ENCODE results near the gene CD47.

Gene CD47

DNA sequence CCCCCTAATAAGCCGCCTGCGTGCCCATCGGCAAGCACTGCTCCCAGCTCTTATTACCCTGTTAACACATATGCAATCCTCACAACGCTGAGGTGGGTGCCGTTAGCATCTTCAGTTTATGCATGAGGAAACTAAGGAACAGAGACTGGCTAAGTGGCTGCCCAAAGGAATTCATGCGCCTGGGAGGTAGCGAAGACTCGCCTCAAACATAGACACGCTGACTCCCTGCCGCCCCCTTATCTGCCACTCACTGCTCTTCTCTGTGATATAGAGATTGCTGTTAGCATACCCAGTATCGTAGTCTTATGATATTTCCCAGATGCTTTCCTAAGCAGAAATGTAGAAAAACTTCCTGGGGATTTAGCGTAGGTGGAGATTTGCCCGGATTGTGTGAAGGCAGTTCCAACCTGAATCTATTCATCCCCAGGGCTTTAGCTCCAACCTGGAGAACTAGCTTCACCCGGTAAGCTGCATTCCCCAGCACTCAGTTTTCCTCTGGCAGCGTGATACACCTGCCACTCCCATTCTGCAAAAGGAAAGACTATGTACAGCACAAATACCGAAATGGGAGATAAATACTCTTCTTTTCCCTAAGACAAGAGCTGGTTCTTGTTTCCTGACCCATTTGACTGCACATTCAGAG lies 23.7 kb upstream of the CD47 start:
- FAIRE-seq: no peak

DNA sequence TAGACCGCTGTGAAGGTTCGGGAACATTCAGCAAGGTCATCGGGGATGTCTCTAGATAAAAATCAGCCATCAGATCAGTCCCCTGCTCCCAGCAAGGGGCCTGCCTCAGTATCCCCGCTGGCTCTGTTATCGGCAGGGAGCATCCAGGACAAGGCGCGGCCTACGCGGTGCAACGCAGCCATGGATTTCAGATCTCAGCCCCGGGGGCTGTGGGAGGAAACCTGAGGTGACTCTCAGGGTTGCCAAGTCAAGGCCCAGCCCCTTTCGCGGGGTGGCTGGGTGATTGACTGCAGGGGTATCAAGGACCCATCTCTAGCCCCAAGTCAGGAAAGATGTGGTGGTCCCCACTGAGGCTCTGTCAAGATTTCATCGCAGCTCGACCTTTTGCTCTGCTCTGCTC lies 23.1 kb upstream of the CD47 start:
- FAIRE-seq: no peak

DNA sequence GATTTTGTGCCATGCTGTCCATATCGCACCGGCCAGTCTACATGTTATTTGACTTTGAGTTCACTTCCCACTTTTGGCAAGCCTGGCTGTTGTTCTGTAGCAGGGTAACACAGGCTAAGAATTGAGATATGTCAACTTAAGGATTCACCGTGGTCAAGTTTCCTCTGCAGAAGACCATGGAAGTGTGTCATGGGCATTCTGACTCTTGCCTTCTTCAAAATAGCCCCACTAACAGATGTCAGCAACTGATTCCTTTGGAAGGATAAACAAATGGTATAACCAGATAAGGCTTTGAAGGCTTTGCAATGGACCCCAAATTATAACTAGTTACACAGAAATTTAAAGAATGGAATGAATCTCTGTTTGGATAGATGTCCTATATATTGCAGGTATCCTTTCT lies 20.1 kb upstream of the CD47 start:
- no peak for FAIRE-seq

DNA sequence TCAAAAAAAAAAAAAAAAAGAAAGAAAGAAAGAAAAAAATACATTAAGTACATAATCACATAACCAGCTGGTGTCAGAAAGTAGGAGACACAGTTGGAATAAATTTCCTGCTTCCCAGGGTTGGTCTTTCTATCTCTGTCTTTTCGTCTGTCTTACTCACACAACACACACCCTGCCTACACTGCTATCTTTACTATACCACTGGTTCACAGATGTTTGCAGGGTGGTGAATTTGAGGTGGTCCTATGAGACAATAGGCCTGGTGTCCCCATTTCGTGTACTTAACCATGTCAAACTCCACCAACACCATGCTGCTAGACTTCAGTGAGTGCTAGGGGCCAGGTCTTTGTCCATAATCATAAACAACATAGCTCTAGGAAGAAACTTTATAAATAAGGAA lies 17.6 kb upstream of the CD47 start:
- FAIRE-seq: no peak

DNA sequence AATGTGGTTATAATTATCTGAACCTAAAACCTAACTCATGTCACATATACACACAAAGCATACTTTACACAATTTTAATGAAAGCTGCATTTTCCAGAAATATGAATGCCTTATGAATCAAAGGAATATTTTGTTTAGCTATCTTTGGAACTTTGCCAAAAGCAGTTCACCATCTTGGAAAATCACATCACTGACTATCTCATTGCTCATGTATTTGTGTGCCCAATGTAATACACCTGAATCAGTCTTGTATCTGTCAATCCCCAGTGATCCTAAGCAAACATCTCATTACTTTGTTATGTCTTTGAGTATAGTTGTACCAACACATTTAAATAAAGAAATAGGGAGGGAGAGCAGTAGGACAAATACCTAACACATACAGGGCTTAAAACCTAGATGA lies 15.6 kb upstream of the CD47 start:
- FAIRE-seq: no peak

- FAIRE-seq: no peak
Measured at GRCh38 chr3:108106031-108106430, 15.2 kb upstream of the CD47 start.

GRCh38 chr3:108103886-108104797 lies 13.3 kb upstream of the CD47 start:
- no peak for FAIRE-seq

- no peak for FAIRE-seq
Measured at GRCh38 chr3:108103040-108103751, 12.4 kb upstream of the CD47 start.

DNA sequence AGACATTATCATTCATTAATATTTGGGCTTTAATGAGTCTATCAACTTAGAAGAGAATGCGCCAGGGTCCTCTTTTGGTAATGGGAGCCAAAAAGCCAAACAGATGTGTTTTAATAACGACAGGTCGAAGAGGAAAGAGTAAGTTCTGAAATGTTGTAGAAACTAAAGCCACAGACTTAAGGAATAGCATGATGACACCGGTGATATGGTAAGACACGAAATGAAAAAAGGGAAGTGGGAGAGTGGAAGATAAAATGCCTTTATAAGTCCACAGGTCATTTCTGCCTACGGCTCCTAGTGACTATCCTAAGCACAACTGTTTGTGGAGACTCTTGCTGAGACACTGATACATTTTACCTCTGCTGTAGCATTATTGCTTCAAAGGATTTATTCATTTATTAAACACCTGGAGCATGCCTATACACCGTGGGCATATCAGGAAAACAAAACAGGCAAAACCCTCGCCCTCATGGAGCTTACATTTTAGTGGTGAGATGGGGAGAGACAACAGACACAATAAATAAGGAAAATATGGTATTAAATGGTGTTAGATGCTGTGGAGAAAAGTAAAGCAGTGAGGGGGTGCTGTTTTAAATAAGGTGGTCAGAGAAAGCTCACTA lies 11.7 kb upstream of the CD47 start:
- FAIRE-seq: no peak

GRCh38 chr3:108100906-108101660 lies 10.3 kb upstream of the CD47 start:
- no peak for FAIRE-seq

GRCh38 chr3:108099679-108100428 lies 9.0 kb upstream of the CD47 start:
- FAIRE-seq: no peak

DNA sequence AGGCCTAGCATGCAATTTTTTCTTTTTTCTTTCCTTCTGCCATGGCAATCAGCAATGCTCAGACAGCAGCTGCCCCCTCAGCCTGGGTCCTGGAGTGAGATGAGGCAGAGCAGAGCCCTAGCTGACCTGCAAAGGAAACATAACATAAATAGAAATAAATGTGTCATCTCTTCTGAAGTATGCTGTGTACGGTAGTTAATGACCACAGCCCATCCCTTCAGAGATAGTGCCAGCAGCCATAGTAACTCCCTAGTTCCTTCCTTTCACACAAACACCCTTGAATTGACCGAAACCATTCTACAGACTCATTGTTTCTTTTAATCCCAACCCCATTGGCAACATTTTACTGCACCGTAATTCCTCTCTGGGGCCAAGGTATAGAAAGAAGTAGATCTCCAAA lies 8.4 kb upstream of the CD47 start:
- no peak for FAIRE-seq

DNA sequence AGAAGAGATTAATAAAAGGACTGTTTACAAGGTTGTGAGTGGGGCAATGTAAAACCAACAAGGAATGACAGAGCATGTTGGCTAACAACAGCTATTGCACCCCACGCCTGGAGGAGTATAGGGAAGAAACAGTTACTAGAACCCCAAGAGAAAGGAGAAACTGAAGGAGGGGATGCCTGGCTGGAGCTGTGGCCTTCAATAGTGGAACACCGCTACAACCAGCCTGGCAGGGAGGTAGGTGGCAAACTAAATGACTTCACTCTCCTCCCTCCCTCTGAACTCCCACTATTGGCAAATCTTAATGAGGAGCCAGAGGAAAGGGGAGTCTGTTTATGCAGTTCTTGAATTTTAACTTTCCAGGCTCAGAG lies 7.2 kb upstream of the CD47 start:
- FAIRE-seq: no peak

DNA sequence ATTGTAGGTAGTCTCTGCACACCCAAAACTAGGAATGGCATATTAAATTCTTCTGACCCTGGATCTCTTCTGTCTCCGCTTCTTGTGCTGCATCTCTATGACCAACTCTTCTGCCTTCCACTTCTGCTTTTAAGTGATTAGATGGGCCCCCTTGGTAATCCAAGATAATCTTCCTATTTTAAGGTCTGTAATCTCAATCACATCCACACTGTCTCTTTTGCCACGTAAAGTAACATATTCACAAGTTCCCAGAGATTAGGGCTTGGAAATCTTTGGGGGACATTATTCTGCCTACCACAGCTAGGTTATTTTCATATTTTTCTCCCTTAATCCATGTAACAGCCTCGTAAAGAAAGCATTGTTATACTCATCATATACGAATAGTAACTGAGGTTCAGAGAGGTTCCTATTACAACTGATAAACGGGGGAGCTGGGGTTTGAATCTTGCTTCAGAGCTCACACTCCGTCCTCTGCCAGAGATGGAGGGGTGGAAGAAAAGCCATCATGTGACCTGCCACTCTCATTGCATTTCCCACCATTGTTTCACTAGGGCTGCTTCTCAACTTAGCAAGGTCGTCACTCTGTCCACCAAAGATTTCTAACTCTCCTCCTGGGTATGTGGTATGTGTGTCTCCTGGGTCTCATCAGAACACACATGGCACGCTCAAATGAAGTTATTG lies 6.6 kb upstream of the CD47 start:
- FAIRE-seq: no peak

- FAIRE-seq: no peak
Measured at GRCh38 chr3:108096532-108097321, 5.9 kb upstream of the CD47 start.

GRCh38 chr3:108093616-108094015 lies 2.8 kb upstream of the CD47 start:
- no peak for FAIRE-seq

DNA sequence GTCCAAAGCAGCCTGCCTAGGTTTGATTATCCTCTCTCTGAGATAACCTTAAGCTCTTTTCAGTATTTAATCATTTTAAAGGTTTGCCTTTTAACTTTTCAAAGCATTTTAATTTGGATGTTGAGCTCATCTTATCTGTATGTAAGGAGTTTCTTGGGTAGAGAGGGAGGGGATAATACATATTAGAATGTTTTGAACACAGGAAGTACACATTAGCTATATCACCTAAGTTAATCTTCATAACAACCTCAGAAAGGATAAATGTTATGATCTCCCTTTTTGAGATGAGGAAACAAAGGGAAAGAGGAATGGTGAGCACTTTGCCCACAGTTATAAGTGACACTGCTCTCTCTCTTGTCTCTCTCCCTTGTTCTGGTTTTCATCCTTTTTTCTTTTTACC lies 2.2 kb upstream of the CD47 start:
- FAIRE-seq: no peak

DNA sequence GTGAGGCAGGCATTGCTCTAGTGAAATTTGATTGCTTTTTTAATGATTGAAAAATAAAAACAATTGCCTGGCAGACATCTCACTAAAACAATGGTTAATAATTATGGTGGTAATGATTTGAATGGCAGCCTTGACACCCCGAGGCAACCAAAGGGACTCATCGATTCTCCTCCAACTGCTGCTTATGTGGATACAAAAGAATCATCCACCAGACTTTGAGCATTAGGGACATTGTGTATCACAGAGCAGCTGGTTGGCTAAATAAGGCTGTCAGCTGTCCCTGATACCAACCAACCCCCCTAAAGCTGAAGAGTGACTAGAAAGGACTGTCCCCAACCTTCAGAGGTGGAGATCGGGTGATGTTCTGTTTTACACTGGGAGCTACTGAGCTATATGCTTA lies 1.7 kb upstream of the CD47 start:
- no peak for FAIRE-seq

GRCh38 chr3:108091498-108092250 lies 843 bp upstream of the CD47 start:
- no peak for FAIRE-seq
